Measurements from ENCODE around the gene PRR23E.

The PRR23E gene

GRCh38 chr3:127183931-127184869 is 8.7 kb upstream of the PRR23E start:
- DNase-seq (ENCODE audit: low read depth in 3 of 3, low spot score in 1 of 3), result no peak

DNA sequence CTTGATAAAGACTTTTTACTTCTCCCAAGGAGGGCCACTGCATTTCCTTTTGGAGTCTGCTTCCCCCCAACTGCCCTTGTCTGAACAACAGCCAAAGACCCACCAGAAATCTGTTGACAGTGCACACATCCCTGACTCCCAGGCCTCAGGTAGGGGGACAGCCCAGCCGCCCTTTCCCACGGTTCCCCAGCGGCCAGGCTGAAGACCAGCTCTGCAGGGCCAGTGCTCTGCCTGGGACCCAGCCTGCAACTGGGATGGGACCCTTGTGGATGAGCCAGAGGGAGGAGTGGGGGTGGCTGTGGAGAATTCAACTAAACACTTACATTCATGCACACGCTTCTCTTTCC is 8.1 kb upstream of the PRR23E start:
- DNase-seq (ENCODE audit: low read depth in 3 of 3, low spot score in 1 of 3), result no peak

- DNase-seq (ENCODE audit: low read depth in 3 of 3, low spot score in 1 of 3), result no peak
Measured at GRCh38 chr3:127185268-127185667, 7.7 kb upstream of the PRR23E start.

- DNase-seq (ENCODE audit: low read depth in 3 of 3, low spot score in 1 of 3), result no peak
Measured at GRCh38 chr3:127185962-127186674, 6.8 kb upstream of the PRR23E start.

DNA sequence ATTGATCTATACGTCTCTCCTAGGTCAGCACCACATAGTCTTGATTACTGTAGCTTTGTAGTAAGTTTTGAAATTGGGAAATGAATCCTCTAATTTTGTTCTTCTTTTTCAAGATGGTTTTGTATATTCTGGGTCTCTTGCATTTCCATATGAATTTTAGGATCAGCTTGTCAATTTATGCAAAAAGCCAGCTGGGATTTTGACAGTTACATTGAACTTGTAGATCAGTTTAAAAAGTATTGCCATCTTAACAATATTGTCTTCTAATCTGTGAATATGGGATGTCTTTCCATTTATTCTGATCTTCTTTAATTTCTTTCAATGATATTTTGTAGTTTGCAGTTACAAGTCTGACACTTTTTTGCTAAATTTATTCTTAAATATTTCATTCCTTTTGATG is 5.6 kb upstream of the PRR23E start:
- DNase-seq (ENCODE audit: low read depth in 3 of 3, low spot score in 1 of 3), result no peak

- no peak for DNase-seq (ENCODE audit: low read depth in 3 of 3, low spot score in 1 of 3)
Measured at GRCh38 chr3:127193341-127193740, 410 bp downstream of the PRR23E start.

- DNase-seq (ENCODE audit: low read depth in 3 of 3, low spot score in 1 of 3), result no peak
Measured at GRCh38 chr3:127193775-127194174, 844 bp downstream of the PRR23E start.

GRCh38 chr3:127194601-127195187 is 1.8 kb downstream of the PRR23E start:
- DNase-seq (ENCODE audit: low read depth in 3 of 3, low spot score in 1 of 3), result no peak

DNA sequence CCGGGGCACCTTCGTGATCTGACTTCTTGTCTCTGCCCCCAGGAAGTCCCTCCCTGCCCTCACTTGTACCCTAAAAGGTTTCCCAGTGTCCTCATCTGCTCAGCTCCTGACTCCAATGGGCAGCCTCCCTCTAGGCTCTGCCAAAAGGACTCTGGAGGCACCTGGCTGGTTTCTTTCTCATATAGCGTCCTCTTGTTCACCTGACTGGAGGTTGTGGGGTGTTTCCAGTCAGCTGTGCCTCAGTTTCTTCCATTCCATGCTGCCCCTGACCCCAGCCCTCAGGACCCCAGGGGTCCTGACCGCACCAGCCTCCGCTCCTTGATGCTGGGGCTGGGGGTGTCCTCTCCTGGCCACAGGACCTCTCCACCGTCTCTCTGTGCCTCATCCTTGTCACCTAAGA is 2.5 kb downstream of the PRR23E start:
- DNase-seq (ENCODE audit: low read depth in 3 of 3, low spot score in 1 of 3), result no peak

DNA sequence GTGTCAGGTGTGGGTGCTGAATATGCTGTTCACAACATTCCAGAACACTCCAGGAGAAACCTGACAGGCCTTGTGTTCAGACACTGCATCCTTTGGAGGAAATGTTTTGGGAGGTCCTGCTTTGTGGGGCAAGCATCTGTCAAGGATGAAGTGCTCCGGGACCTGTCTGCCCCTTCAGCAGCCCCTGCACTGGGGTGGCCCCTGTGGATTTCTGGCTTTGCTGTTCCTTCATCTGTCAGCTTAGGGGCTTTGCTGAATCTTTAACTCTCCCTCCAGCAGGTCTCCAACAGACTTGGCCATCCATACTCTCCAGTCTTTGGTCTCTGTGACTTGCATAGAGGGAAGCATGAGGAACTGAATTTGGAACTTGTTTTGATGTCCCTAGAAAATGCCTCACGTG is 3.1 kb downstream of the PRR23E start:
- no peak for DNase-seq (ENCODE audit: low read depth in 3 of 3, low spot score in 1 of 3)

DNA sequence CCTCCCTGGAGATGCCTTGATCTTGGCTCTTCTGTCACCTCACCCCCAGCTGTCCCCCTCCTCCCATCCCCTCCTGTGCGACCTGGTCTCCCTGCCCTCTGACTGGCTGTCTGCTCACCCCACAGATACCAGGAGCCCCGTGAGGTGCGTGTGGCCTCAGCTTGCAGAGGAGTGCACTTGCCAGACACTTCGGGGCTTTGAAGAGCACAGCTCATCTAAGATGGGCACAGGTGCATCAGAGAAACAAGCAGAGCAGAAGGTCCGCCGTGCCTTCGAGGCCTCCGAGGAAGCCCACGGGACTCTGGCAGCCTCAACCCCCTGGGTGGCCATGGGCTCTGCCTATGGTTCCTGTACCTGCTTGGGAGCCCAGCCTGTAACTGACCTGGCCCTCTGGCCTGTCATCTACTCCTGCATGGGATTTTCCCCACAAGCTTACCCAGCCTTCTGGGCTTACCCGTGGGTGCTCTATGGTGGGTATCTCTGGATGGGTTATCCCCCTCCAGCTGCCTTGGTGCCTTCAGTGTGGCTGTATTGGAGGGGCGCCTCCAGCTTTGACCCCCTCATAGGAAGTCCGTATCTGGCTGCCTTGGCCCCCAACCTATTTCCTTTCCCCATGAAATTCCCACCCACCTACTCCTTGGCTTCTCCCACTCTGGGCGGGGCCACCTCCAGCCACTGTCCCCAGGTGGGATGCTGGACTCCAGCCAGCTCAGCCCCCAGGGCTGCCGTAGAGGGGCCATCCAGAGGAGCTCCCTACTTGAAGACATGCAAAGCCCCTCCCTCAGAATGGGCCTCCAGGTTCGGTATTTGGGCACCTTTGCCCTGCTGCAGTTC is 3.8 kb downstream of the PRR23E start:
- DNase-seq (ENCODE audit: low read depth in 3 of 3, low spot score in 1 of 3), result no peak

DNA sequence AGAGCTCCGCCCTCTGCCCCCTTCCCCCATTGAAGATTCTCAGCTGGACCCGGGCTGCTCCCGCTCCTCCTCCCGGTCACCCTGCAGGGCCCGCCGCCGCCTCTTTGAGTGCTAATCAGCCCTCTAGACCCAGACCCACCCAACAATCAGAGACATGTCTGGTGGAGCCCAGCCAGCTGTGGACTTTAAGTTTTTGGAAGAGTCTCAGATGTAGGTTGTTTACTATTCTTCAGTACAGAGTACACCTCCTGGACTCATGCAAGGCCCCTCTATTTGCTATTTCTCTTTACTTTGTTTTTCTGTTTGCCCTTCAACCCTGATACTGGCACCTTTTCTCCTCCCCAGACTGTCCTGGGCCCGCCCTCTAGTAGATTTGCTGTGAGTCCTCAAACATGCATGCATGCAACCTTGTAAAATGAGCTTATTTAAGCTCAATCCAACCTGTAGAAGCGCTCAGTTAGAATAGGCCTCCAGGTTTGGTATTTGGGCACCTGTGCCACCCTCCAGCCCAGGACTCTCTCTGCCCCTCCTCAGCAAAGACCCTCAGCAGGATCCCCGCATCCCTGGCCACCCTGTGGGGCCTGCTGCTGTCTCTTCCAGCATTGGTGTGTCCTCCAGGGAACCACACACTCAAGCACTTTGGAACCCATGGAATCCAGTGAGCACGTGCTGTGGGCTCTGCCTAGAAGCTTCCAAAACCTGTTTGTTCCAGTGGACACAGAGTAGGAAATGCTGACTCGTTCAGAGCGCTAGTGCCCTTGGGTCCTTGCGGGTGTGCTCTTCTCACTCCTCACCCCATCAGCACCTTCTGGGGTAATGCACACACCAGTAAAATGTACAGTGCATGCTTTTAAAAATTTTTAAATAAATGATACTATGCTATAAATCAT is 4.6 kb downstream of the PRR23E start:
- DNase-seq (ENCODE audit: low read depth in 3 of 3, low spot score in 1 of 3), result no peak

DNA sequence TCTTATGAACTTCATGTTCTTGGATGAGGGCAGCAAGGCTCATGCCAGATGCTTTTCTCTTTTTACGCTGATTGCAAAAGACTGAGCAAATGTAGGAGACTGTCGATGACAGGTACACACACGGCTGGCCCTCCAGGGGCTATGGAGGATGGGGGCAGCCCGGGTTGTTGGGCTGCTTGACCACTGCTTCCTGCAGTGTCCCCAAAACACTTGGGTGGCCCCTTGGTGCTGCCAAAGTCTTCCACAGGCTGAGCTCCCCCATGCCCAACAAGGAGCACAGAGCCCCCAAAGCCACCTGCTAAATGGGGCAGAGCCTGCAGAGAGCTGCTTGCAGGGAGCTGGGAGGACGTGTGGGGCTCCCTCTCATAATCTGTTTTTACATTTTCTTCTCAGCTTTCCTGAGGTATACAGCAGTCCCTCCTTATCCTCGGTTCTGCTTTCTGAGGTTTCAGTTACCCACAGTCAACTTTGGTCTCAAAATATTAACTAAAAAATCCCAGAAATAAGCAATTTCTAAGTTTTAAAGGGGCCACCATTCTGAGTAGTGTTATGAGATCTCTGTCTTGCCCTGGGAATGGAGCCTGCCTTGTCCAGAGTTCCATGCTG is 7.3 kb downstream of the PRR23E start:
- no peak for DNase-seq (ENCODE audit: low read depth in 3 of 3, low spot score in 1 of 3)

GRCh38 chr3:127203024-127203423 is 10.1 kb downstream of the PRR23E start:
- no peak for DNase-seq (ENCODE audit: low read depth in 3 of 3, low spot score in 1 of 3)

- DNase-seq (ENCODE audit: low read depth in 3 of 3, low spot score in 1 of 3), result no peak
Measured at GRCh38 chr3:127204841-127205582, 12.1 kb downstream of the PRR23E start.

GRCh38 chr3:127206154-127206553 is 13.2 kb downstream of the PRR23E start:
- no peak for DNase-seq (ENCODE audit: low read depth in 3 of 3, low spot score in 1 of 3)

- no peak for DNase-seq (ENCODE audit: low read depth in 3 of 3, low spot score in 1 of 3)
Measured at GRCh38 chr3:127206611-127207516, 13.9 kb downstream of the PRR23E start.

Measured in stimulated activated CD4-positive, alpha-beta T cell treated with anti-CD3 and anti-CD28 coated beads, TNF-alpha, amount 100 ng/mL, for 1 hour (primary cell).